AG09319 (cell line): Measurements from ENCODE around the gene CDH8.

ENCODE experiments used
- DNase-seq: peaks from one replicate; pipeline ENCODE4 v3.0.0-alpha.2; 2010; ENCODE audit warnings: low read depth; ENCODE audit errors: extremely low read depth
- CTCF ChIP-seq: IDR thresholded peaks from 2 replicates; pipeline ENCODE4 v1.5.1; 2011; ENCODE audit warnings: low read depth, mild to moderate bottlenecking, inconsistent platforms, low read length, moderate library complexity

The CDH8 gene

GRCh38 chr16:61968242-61969076, 67.8 kb downstream of the CDH8 start:
- no peak for DNase-seq
- TF ChIP-seq CTCF, result no peak

- no peak for DNase-seq
- no peak for TF ChIP-seq CTCF
Observed at GRCh38 chr16:61957075-61957855, 79.0 kb downstream of the CDH8 start.

- DNase-seq, result no peak
- no peak for TF ChIP-seq CTCF
Observed at GRCh38 chr16:61952841-61953240, 83.4 kb downstream of the CDH8 start.

- no peak for TF ChIP-seq CTCF
Observed at GRCh38 chr16:61948414-61948813, 87.8 kb downstream of the CDH8 start.

GRCh38 chr16:61946019-61946418, 90.2 kb downstream of the CDH8 start:
- no peak for DNase-seq
- TF ChIP-seq CTCF, result no peak

More at GRCh38 chr16:61948414-61948813, 87.8 kb downstream of the CDH8 start:
- DNase-seq, result no peak

- no peak for DNase-seq
Observed at GRCh38 chr16:61945511-61945910, 90.7 kb downstream of the CDH8 start.

More at GRCh38 chr16:61945511-61945910, 90.7 kb downstream of the CDH8 start:
- no peak for TF ChIP-seq CTCF
